ENCODE data around the gene TACO1. TPM values are rescaled to one million over a fixed set of nuclear protein-coding genes. Genes with fewer than 3 reads are reported as not detected.

TACO1 gene
- total and polyA plus RNA-seq, 10 of the 15 experiments (the other 5 are each of a cell fraction or from before 2014, with no cell fraction given) = 8.5 to 38.6 (median 27.0) TPM

GRCh38 chr17:63613663-63614062, 13.0 kb downstream of the TACO1 start:
- CTCF ChIA-PET = interaction anchor here (1.3 to 8.1 kb wide), 3 partner anchors 12 to 187 kb away, joined by 4 to 162 read pairs (median 39); partner anchors contain the start of gene TACO1

More at GRCh38 chr17:63613663-63614062, 13.0 kb downstream of the TACO1 start:
- ATAC-seq (no peak), DNase-seq (ENCODE audit: low read depth, low spot score) (no peak), FAIRE-seq (no peak)
- H2AFZ ChIP-seq (ENCODE audit: control insufficient read depth, low read depth, low read length) = no peak overlapping the region
- no peaks in the 10 kb centered on the region for H3K9me3 ChIP-seq (replicated peaks; ENCODE audit: control insufficient read depth, insufficient read depth, low read length)
- 83% methylated on average over 2 of the region's 2 CpGs for WGBS (ENCODE audit: insufficient coverage, insufficient replicate concordance, low lambda C conversion rate, missing lambda C conversion rate)
- H3K27ac ChIP-seq (ENCODE audit: control insufficient read depth, insufficient read depth) = no peak overlapping the region
- intact Hi-C loops (cut with micrococcal nuclease; ENCODE audit: unreplicated experiment) = loop anchor here (2.0 kb wide), 1 partner anchor 135 kb away; no protein-coding TSS in a partner anchor
- no peaks in the 10 kb centered on the region for H3K4me1 ChIP-seq (ENCODE audit: control insufficient read depth, insufficient read depth, low read length)
- no peak overlapping the region for H3K4me3 ChIP-seq
- H4K20me1 ChIP-seq (ENCODE audit: control insufficient read depth, insufficient read depth) = no peaks in the 10 kb centered on the region
- ChIA-PET POLR2A (no interaction called here), RAD21 (ENCODE audit: unreplicated experiment) (interaction anchor here (1.3 kb wide), 1 partner anchor 75 kb away, joined by 4 read pairs; no protein-coding TSS in a partner anchor), SMC1A (ENCODE audit: uncharacterized antibody, unreplicated experiment) (interaction anchor here (2.8 to 5.4 kb wide), 3 partner anchors 8 to 187 kb away, joined by 7 to 82 read pairs (median 11); partner anchors contain the start of gene MAP3K3)
- peaks cover 2 to 6% of the 10 kb centered on the region in 2 experiments; a peak in 2 of 4 replicates for H3K36me3 ChIP-seq (ENCODE audit: control insufficient read depth in 2 of 2, insufficient read depth in 2 of 2, low read length in 1 of 2)
- no TSS peak for BruUV-seq (replicated peaks)
- in situ Hi-C loops (cut with MboI) = loop anchor here (5.0 kb wide), 1 partner anchor 191 kb away; no protein-coding TSS in a partner anchor
- H3K79me2 ChIP-seq (ENCODE audit: control insufficient read depth, insufficient read depth, low read length) = no peaks in the 10 kb centered on the region
- H3K4me2 ChIP-seq (ENCODE audit: control insufficient read depth, insufficient read depth) = no peak overlapping the region
- H3K27me3 ChIP-seq (replicated peaks in 1 of 2; ENCODE audit: control insufficient read depth in 2 of 2, insufficient read depth in 2 of 2, low read length in 1 of 2) = no peaks in the 10 kb centered on the region
- TF ChIP-seq ATF7 (IDR thresholded peaks at IDR 0.05; ENCODE audit: low read depth) (no peak), RCOR1 (conservative IDR thresholded peaks at IDR 0.05; ENCODE audit: low read depth, low read length) (no peak), SKIL (IDR thresholded peaks at IDR 0.05; ENCODE audit: low read depth, poor library complexity, severe bottlenecking) (no peak), E2F4 (IDR thresholded peaks at IDR 0.05; ENCODE audit: low read depth, low read length) (no peak), TARDBP (IDR thresholded peaks at IDR 0.05; ENCODE audit: borderline replicate concordance) (no peak), LARP7 (IDR thresholded peaks at IDR 0.05) (no peak), NR2C2 (IDR thresholded peaks at IDR 0.05; ENCODE audit: borderline replicate concordance, control insufficient read depth, insufficient read length, low read depth) (no peak), SUPT20H (IDR thresholded peaks at IDR 0.05; ENCODE audit: borderline replicate concordance, control insufficient read depth, low read depth, low read length) (no peak)
- no peak overlapping the region for H3K9ac ChIP-seq (ENCODE audit: control insufficient read depth, insufficient read depth, low read length)
